PC-3 (cell line): Measurements from ENCODE around the gene TOB2. TPM values are rescaled to one million over a fixed set of nuclear protein-coding genes. Genes with fewer than 3 reads are reported as not detected.

Experiments
- ATAC-seq: fragments of 200-7000 bp; cut with Tn5 transposase; 2 replicates; pipeline ENCODE4 v1.9.1; 2020; ENCODE audit warnings: mild to moderate bottlenecking, moderate library complexity
- BruUV-seq: library from RNA; stranded (reverse); fragments of 400-500 nt; replicated peaks from 2 replicates; lab custom pipeline; 2021; lab: Mats Ljungman, UMichigan
- CTCF ChIA-PET: fragments of 300-600 bp; sonication (Branson Sonifier 250); formaldehyde crosslinking; loops from one replicate; lab custom pipeline; 2022; ENCODE audit warnings: antibody characterized with exemption; lab: Charles Lee
- POLR2A ChIA-PET: fragments of 300-600 bp; sonication (Branson Sonifier 250); formaldehyde crosslinking; loops from one replicate; lab custom pipeline; 2022; ENCODE audit warnings: antibody characterized with exemption; ENCODE audit not compliant: unreplicated experiment; lab: Charles Lee
- DNase-seq: peaks from one replicate; pipeline ENCODE4 v3.0.0-alpha.2; 2015
- H2AFZ ChIP-seq: fragments of 300-600 bp; sonication (generic); 2 replicates; pipeline ENCODE4 v1.6.0; 2016; ENCODE audit warnings: antibody characterized with exemption, low read length
- H3F3A ChIP-seq: fragments of 300-600 bp; sonication (generic); one replicate; pipeline ENCODE4 v1.6.0; 2017; ENCODE audit warnings: antibody characterized with exemption, low read length, control low read depth, mild to moderate bottlenecking; ENCODE audit not compliant: unreplicated experiment
- H3K27ac ChIP-seq: fragments of 300-600 bp; sonication (generic); 2 replicates; pipeline ENCODE4 v1.5.1; 2016; ENCODE audit warnings: mild to moderate bottlenecking, low read length
- H3K27me3 ChIP-seq: fragments of 300-600 bp; sonication (generic); 2 replicates; pipeline ENCODE4 v1.6.1; 2016; ENCODE audit warnings: low read length, mixed read lengths
- H3K36me3 ChIP-seq: fragments of 300-600 bp; sonication (generic); 2 replicates; pipeline ENCODE4 v1.6.1; 2016; ENCODE audit warnings: low read depth, mixed run types, low read length, mixed read lengths
- H3K4me1 ChIP-seq: fragments of 300-600 bp; sonication (generic); 2 replicates; pipeline ENCODE4 v1.5.1; 2016; ENCODE audit warnings: low read length; ENCODE audit not compliant: insufficient read depth
- H3K4me2 ChIP-seq: fragments of 300-600 bp; sonication (generic); 2 replicates; pipeline ENCODE4 v1.6.0; 2016; ENCODE audit warnings: low read length
- H3K4me3 ChIP-seq: fragments of 300-600 bp; sonication (generic); 2 replicates; pipeline ENCODE4 v1.5.1; 2016; ENCODE audit warnings: mild to moderate bottlenecking, low read length, mixed read lengths
- H3K79me2 ChIP-seq: fragments of 300-600 bp; sonication (generic); 2 replicates; pipeline ENCODE4 v1.6.1; 2017; ENCODE audit warnings: low read length, mixed read lengths
- H3K9ac ChIP-seq: fragments of 300-600 bp; sonication (generic); 2 replicates; pipeline ENCODE4 v1.6.0; 2016; ENCODE audit warnings: mild to moderate bottlenecking, low read length
- H3K9me2 ChIP-seq: fragments of 300-600 bp; sonication (generic); replicated peaks from 2 replicates; pipeline ENCODE4 v1.6.1; 2016; ENCODE audit warnings: mixed run types, low read length, mixed read lengths
- H3K9me3 ChIP-seq: fragments of 300-600 bp; sonication (generic); 2 replicates; pipeline ENCODE4 v1.6.1; 2016; ENCODE audit warnings: low read length, mixed read lengths
- H4K20me1 ChIP-seq: fragments of 300-600 bp; sonication (generic); 2 replicates; pipeline ENCODE4 v1.6.1; 2016; ENCODE audit warnings: low read length, mixed read lengths
- CTCF ChIP-seq: fragments of 300-600 bp; sonication (generic); conservative IDR thresholded peaks from 2 replicates; pipeline ENCODE4 v1.5.1; 2017; ENCODE audit warnings: antibody characterized with exemption, low read depth, mild to moderate bottlenecking, low read length
- EZH2 ChIP-seq: fragments of 300-600 bp; sonication (generic); IDR thresholded peaks from one replicate; pipeline ENCODE4 v1.6.1; 2017; ENCODE audit warnings: antibody characterized with exemption, mild to moderate bottlenecking, low read length; ENCODE audit not compliant: unreplicated experiment
- EZH2phosphoT487 ChIP-seq: fragments of 300-600 bp; sonication (generic); IDR thresholded peaks from 2 replicates; pipeline ENCODE4 v1.6.1; 2018; ENCODE audit warnings: mild to moderate bottlenecking, antibody characterized with exemption, low read length, borderline replicate concordance
- intact Hi-C: fragments of 100-400 bp; cut with micrococcal nuclease; formaldehyde crosslinking; loops from 2 replicates; pipeline ENCODE4 v1.9.0; 2023
- total RNA-seq: library from RNA; depleted of rRNA; stranded (reverse); fragments of >200 nt; gene quantifications from 2 replicates; pipeline ENCODE4 v1.2.3, GENCODE V29; 2014

The TOB2 gene
- total RNA-seq, 1 experiment from 2014 or later: 12.8 TPM

GRCh38 chr22:41398921-41399320 lies 47.7 kb downstream of the TOB2 start:
- ATAC-seq: no peak
- peaks cover 12% of the 10 kb centered on the region for H3K4me1 ChIP-seq
- H3K79me2 ChIP-seq: no peaks in the 10 kb centered on the region
- TF ChIP-seq CTCF (no peak), EZH2phosphoT487 (no peak), EZH2 (no peak)
- no peak overlapping the region for H2AFZ ChIP-seq
- no peak overlapping the region for H3K4me2 ChIP-seq
- intact Hi-C loops: no loop called here
- no peak overlapping the region for H3K9ac ChIP-seq
- H4K20me1 ChIP-seq: no peaks in the 10 kb centered on the region
- ChIA-PET CTCF (interaction anchor here (0.6 kb wide), 1 partner anchor 64 kb away, joined by 6 read pairs; no protein-coding TSS in a partner anchor), POLR2A (interaction anchor here (0.6 kb wide), 1 partner anchor 1999 kb away, joined by 3 read pairs; the partner anchor contains the start of gene TAB1)
- BruUV-seq: no TSS peak
- no peak overlapping the region for H3K4me3 ChIP-seq
- DNase-seq: no peak
- no peaks in the 10 kb centered on the region for H3K27me3 ChIP-seq
- H3K36me3 ChIP-seq: no peaks in the 10 kb centered on the region
- no peaks in the 10 kb centered on the region for H3K9me3 ChIP-seq
- H3F3A ChIP-seq: no peaks in the 10 kb centered on the region
- H3K27ac ChIP-seq: no peak overlapping the region
- no peaks in the 10 kb centered on the region for H3K9me2 ChIP-seq

GRCh38 chr22:41397143-41397811 lies 49.3 kb downstream of the TOB2 start:
- intact Hi-C loops: no loop called here
- POLR2A ChIA-PET: no interaction called here
- Histone ChIP-seq H3K4me3 (no peak overlapping the region), H3K4me1 (peaks cover 8% of the 10 kb centered on the region), H3K79me2 (no peaks in the 10 kb centered on the region), H3K4me2 (no peak overlapping the region), H3K9ac (no peak overlapping the region), H4K20me1 (no peaks in the 10 kb centered on the region), H3K27ac (no peak overlapping the region), H3K36me3 (no peaks in the 10 kb centered on the region), H2AFZ (no peak overlapping the region), H3K9me2 (no peaks in the 10 kb centered on the region), H3K9me3 (no peaks in the 10 kb centered on the region), H3F3A (no peaks in the 10 kb centered on the region), H3K27me3 (no peaks in the 10 kb centered on the region)
- BruUV-seq: no TSS peak
- CTCF ChIA-PET: no interaction called here
- ATAC-seq: no peak
- TF ChIP-seq EZH2: no peak
- no peak for TF ChIP-seq CTCF
- no peak for TF ChIP-seq EZH2phosphoT487
- no peak for DNase-seq

- intact Hi-C loops: no loop called here
- Histone ChIP-seq H3K27me3 (no peaks in the 10 kb centered on the region), H2AFZ (no peak overlapping the region), H3K79me2 (no peaks in the 10 kb centered on the region), H3K36me3 (no peaks in the 10 kb centered on the region), H3K9ac (no peak overlapping the region), H4K20me1 (no peaks in the 10 kb centered on the region), H3F3A (no peaks in the 10 kb centered on the region), H3K4me1 (no peaks in the 10 kb centered on the region), H3K4me2 (no peak overlapping the region), H3K9me2 (no peaks in the 10 kb centered on the region), H3K9me3 (no peaks in the 10 kb centered on the region), H3K4me3 (no peak overlapping the region), H3K27ac (no peak overlapping the region)
- no TSS peak for BruUV-seq
- DNase-seq (no peak), ATAC-seq (no peak)
- CTCF ChIA-PET: no interaction called here
- no peak for TF ChIP-seq EZH2
- TF ChIP-seq EZH2phosphoT487: no peak
- no peak for TF ChIP-seq CTCF
- POLR2A ChIA-PET: no interaction called here
These were observed 50.9 kb downstream of the TOB2 start for GRCh38 chr22:41395531-41396240.
